HG02610 (cell line): ENCODE measurements around the gene MEIS2.

Source experiments
- ATAC-seq: cut with Tn5 transposase; IDR thresholded peaks from one replicate; pipeline ENCODE4 v1.9.1; 2021; ENCODE audit warnings: mild to moderate bottlenecking, moderate library complexity; ENCODE audit not compliant: unreplicated experiment

Gene MEIS2

DNA sequence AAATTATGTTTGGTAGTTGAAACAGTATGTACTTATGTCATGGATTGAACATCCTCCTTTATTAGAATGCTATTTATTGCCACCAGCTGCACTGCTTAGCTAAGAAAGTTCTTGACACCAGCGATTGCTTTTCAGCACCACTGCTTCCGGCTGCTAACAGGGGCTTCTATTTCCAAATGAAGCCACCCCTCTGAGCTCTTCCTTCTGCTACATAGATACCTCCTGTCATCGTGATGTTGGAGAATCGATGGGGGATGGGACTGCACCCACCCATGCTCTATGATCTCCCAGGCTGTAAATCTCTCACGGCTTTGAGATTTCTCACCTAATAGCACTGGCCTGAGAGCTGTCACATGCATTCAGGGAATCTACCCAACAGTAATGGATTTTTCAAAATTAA is 259.2 kb downstream of the MEIS2 start:
- ATAC-seq: no peak
